ENCODE results near the gene ZNF609. TPM values are rescaled to one million over a fixed set of nuclear protein-coding genes. Genes with fewer than 3 reads are reported as not detected.

The ZNF609 gene
- total RNA-seq, 1 experiment from 2014 or later = 35.0 TPM

DNA sequence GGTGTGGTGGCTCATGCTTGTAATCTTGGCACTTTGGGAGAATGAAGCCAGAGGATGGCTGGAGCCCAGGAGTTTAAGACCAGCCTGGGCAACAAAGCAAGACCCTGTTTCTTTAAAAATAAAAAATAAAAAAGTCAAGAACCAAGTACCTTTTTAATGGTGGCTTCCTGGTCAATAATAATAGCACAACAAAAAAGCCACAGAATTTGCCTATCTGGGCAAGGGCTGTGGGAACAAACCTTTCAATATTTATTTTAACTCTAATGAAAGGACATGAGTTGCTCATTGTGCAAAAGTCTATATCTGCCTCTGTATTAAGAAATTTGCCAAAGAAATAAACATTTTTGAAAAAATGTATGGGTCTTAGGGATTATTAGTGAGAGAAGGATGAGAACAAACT is 2.1 kb downstream of the ZNF609 start:
- H3K27ac ChIP-seq (ENCODE audit: low read depth, low read length, poor library complexity, severe bottlenecking) = no peak overlapping the region
- no peak for DNase-seq (ENCODE audit: low spot score)
- peaks cover 54% of the 10 kb centered on the region for H3K4me1 ChIP-seq (ENCODE audit: insufficient read depth, low read length, poor library complexity, severe bottlenecking)
- H3K36me3 ChIP-seq (ENCODE audit: insufficient read depth, low read length, poor library complexity, severe bottlenecking) = no peaks in the 10 kb centered on the region
- TF ChIP-seq, protein P1, sequence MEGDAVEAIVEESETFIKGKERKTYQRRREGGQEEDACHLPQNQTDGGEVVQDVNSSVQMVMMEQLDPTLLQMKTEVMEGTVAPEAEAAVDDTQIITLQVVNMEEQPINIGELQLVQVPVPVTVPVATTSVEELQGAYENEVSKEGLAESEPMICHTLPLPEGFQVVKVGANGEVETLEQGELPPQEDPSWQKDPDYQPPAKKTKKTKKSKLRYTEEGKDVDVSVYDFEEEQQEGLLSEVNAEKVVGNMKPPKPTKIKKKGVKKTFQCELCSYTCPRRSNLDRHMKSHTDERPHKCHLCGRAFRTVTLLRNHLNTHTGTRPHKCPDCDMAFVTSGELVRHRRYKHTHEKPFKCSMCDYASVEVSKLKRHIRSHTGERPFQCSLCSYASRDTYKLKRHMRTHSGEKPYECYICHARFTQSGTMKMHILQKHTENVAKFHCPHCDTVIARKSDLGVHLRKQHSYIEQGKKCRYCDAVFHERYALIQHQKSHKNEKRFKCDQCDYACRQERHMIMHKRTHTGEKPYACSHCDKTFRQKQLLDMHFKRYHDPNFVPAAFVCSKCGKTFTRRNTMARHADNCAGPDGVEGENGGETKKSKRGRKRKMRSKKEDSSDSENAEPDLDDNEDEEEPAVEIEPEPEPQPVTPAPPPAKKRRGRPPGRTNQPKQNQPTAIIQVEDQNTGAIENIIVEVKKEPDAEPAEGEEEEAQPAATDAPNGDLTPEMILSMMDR (conservative IDR thresholded peaks at IDR 0.05; ENCODE audit: low read depth, low read length) = no peak
- no peak for TF ChIP-seq EZH2 (IDR thresholded peaks at IDR 0.05; ENCODE audit: borderline replicate concordance, low read depth, low read length, poor library complexity, severe bottlenecking)
- POLR2A ChIA-PET (ENCODE audit: low non-redundant PET) = no interaction called here
- no peaks in the 10 kb centered on the region for H3K9me3 ChIP-seq (ENCODE audit: low read depth, low read length, poor library complexity, severe bottlenecking)
- CTCF ChIA-PET = no interaction called here
- no TSS peak for BruUV-seq (replicated peaks)
- H3K4me3 ChIP-seq (ENCODE audit: low read depth, low read length, poor library complexity, severe bottlenecking) = no peak overlapping the region
- no peaks in the 10 kb centered on the region for H3K27me3 ChIP-seq (replicated peaks; ENCODE audit: insufficient read depth, low read depth, low read length, poor library complexity)
- intact Hi-C loops (cut with micrococcal nuclease; ENCODE audit: unreplicated experiment) = no loop called here

DNA sequence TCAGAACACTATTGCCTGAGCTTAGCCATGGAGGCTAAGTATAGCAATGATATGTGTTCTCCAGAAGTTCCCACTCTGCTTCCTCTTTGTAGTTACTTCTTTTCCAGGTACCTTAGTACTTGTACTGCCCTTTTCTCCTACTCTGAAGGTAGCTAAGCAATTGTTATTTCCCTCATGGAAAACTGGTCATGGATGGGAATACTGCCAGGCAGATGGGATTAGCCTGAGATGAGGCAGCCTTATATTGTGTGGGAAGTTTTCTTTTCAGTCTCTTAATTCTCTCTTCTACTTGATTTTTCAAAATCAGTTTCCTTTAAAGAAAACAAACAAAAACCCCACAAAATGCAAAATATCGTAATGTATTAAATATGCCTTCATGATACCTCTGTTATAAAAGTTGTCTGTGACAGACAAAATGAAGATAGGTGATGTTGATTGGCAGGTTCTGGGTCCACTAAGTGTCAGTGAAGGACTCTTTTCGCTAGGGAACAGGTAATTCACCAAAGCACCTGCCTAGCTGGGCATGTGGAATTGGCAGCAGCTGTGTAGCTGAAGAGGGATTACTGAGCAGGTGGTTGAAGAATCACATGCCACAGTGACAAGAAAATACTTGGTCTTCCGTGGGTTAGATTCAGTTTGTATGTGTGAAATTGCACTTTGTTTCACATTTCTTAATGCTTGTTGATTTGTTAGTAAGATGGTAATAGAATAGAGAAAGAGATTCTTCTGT is 4.1 kb downstream of the ZNF609 start:
- peaks cover 47% of the 10 kb centered on the region for H3K4me1 ChIP-seq (ENCODE audit: insufficient read depth, low read length, poor library complexity, severe bottlenecking)
- no peaks in the 10 kb centered on the region for H3K36me3 ChIP-seq (ENCODE audit: insufficient read depth, low read length, poor library complexity, severe bottlenecking)
- intact Hi-C loops (cut with micrococcal nuclease; ENCODE audit: unreplicated experiment) = no loop called here
- BruUV-seq (replicated peaks) = no TSS peak
- POLR2A ChIA-PET (ENCODE audit: low non-redundant PET) = no interaction called here
- CTCF ChIA-PET = no interaction called here
- TF ChIP-seq EZH2 (IDR thresholded peaks at IDR 0.05; ENCODE audit: borderline replicate concordance, low read depth, low read length, poor library complexity, severe bottlenecking) = no peak
- TF ChIP-seq, protein P1 (conservative IDR thresholded peaks at IDR 0.05; ENCODE audit: low read depth, low read length) = no peak
- H3K4me3 ChIP-seq (ENCODE audit: low read depth, low read length, poor library complexity, severe bottlenecking) = no peak overlapping the region
- no peaks in the 10 kb centered on the region for H3K27me3 ChIP-seq (replicated peaks; ENCODE audit: insufficient read depth, low read depth, low read length, poor library complexity)
- H3K9me3 ChIP-seq (ENCODE audit: low read depth, low read length, poor library complexity, severe bottlenecking) = no peaks in the 10 kb centered on the region
- no peak overlapping the region for H3K27ac ChIP-seq (ENCODE audit: low read depth, low read length, poor library complexity, severe bottlenecking)
- no peak for DNase-seq (ENCODE audit: low spot score)

DNA sequence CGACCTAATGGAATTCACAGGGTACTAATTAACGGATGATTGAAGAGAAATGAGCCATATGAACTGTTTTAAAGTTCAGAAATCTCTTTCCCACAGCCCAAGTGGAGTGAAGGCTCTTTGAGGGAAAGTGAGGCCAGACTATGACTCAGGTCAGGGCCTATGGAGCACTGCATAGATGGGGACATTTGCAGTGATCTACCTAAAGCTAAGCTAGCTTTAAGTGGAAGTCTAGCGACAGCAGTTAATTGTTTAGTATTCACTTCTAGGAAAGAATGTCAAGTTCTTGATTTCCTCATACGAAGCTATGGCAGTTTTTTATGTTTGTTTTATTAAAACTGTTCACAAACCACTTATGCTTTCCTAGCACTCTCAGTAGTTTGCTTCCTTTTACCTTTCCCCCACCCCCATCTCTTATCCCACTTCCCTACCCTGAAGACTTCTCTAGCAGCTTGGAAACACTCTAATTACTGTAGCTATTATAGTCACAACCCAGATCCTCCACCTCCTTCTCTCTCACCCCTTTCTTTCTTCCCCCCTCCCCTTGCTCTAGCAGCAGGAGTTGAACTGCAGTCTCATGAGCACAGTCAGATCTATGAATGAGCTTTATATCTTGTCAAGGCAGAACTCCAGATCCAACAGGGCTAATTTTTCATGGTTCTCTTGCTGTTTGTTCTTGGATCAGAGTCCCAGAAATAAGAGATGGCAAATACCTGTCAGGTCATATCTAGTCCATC is 6.2 kb downstream of the ZNF609 start:
- ChIA-PET POLR2A (ENCODE audit: low non-redundant PET) (no interaction called here), CTCF (interaction anchor here (0.6 kb wide), 1 partner anchor 40 kb away, joined by 3 read pairs; no protein-coding TSS in a partner anchor)
- peaks cover 41% of the 10 kb centered on the region for H3K4me1 ChIP-seq (ENCODE audit: insufficient read depth, low read length, poor library complexity, severe bottlenecking)
- no peaks in the 10 kb centered on the region for H3K36me3 ChIP-seq (ENCODE audit: insufficient read depth, low read length, poor library complexity, severe bottlenecking)
- H3K9me3 ChIP-seq (ENCODE audit: low read depth, low read length, poor library complexity, severe bottlenecking) = no peaks in the 10 kb centered on the region
- intact Hi-C loops (cut with micrococcal nuclease; ENCODE audit: unreplicated experiment) = no loop called here
- H3K27me3 ChIP-seq (replicated peaks; ENCODE audit: insufficient read depth, low read depth, low read length, poor library complexity) = no peaks in the 10 kb centered on the region
- no TSS peak for BruUV-seq (replicated peaks)
- TF ChIP-seq, protein P1 (conservative IDR thresholded peaks at IDR 0.05; ENCODE audit: low read depth, low read length) = no peak
- TF ChIP-seq EZH2 (IDR thresholded peaks at IDR 0.05; ENCODE audit: borderline replicate concordance, low read depth, low read length, poor library complexity, severe bottlenecking) = no peak
- DNase-seq (ENCODE audit: low spot score) = peak; percentile 49
- peak overlapping the region; percentile 9 for H3K27ac ChIP-seq (ENCODE audit: low read depth, low read length, poor library complexity, severe bottlenecking)
- H3K4me3 ChIP-seq (ENCODE audit: low read depth, low read length, poor library complexity, severe bottlenecking) = no peak overlapping the region

All from A673 (cell line).